Vagina (tissue), 2 donors: ENCODE data around the gene LRMDA.

Experiments used
- POLR2A ChIP-seq, 2 donors: fragments of 450-650 bp; IDR thresholded peaks; one replicate each; pipeline ENCODE4 v1.6.1; 2017; ENCODE audit warnings: antibody characterized with exemption in 2 of 2, mild to moderate bottlenecking in 2 of 2, moderate library complexity in 2 of 2
- POLR2AphosphoS5 ChIP-seq, 2 donors: sonication (generic); formaldehyde crosslinking; IDR thresholded peaks; one replicate each; pipeline ENCODE4 v1.9.0; 2017; ENCODE audit warnings: antibody characterized with exemption in 2 of 2, mild to moderate bottlenecking in 2 of 2, low read depth in 1 of 2; ENCODE audit not compliant: insufficient read depth in 1 of 2

- no peak for TF ChIP-seq POLR2A (IDR thresholded peaks at IDR 0.05)
- no peak for TF ChIP-seq POLR2AphosphoS5 (IDR thresholded peaks at IDR 0.05; ENCODE audit: insufficient read depth in 1 of 2, low read depth in 1 of 2)
Observed at GRCh38 chr10:75736889-75737579, 305.6 kb downstream of the LRMDA start.
